BLaER1 treated with 17β-estradiol and CSF1 and Interleukin-3, amounts not matched to agents 10 nM and 100 nM (cell line): ENCODE measurements around the gene KRT86.
"Not testable (repeated sequence)": the region's sequence is repeated elsewhere in the genome, so short reads cannot be mapped to it uniquely, and the experiment has no call there.

ENCODE experiments used
- H3K27ac ChIP-seq, 11 experiments: shearing (Covaris generic); formaldehyde crosslinking; 2 replicates each; pipeline ENCODE4 v1.8.1; 2022
- H3K27me3 ChIP-seq, 11 experiments: shearing (Covaris generic); formaldehyde crosslinking; 2 replicates each; pipeline ENCODE4 v1.8.1; 2022
- H3K36me3 ChIP-seq, 11 experiments: shearing (Covaris generic); formaldehyde crosslinking; 2 replicates each; pipeline ENCODE4 v1.8.1; 2022
- H3K4me1 ChIP-seq, 10 experiments: shearing (Covaris generic); formaldehyde crosslinking; 2 replicates each; pipeline ENCODE4 v1.8.1; 2022
- H3K4me2 ChIP-seq, 11 experiments: shearing (Covaris generic); formaldehyde crosslinking; 2 replicates each; pipeline ENCODE4 v1.8.1; 2022
- H3K4me3 ChIP-seq, 10 experiments: shearing (Covaris generic); formaldehyde crosslinking; 2 replicates each; pipeline ENCODE4 v1.8.1; 2022
- H3K9ac ChIP-seq, 11 experiments: shearing (Covaris generic); formaldehyde crosslinking; 2 replicates each; pipeline ENCODE4 v1.8.1; 2022
- H3K9me3 ChIP-seq, 11 experiments: shearing (Covaris generic); formaldehyde crosslinking; replicated peaks in 1 of 11; 2 replicates each; pipeline ENCODE4 v1.8.1; 2022
- H4K20me1 ChIP-seq, 11 experiments: shearing (Covaris generic); formaldehyde crosslinking; 2 replicates each; pipeline ENCODE4 v1.8.1; 2022
- Cebpa-rat ChIP-seq, 11 experiments: shearing (Covaris generic); IDR thresholded peaks; 2 replicates each; pipeline ENCODE4 v1.8.1; 2022

Gene KRT86

GRCh38 chr12:52313926-52314325 lies 39.5 kb downstream of the KRT86 start:
- no peak overlapping the region for H3K9ac ChIP-seq
- H3K4me3 ChIP-seq = no peak overlapping the region
- no peaks in the 10 kb centered on the region for H3K36me3 ChIP-seq
- H3K4me1 ChIP-seq = 0 out of 20 replicates have a peak, but pooled peaks cover 0 to 2% (median 0%) of the 10 kb centered on the region in 10 experiments
- no peaks in the 10 kb centered on the region for H4K20me1 ChIP-seq
- H3K27ac ChIP-seq = no peak overlapping the region
- no peak overlapping the region for H3K4me2 ChIP-seq
- H3K27me3 ChIP-seq = peaks cover 13 to 22% (median 17%) of the 10 kb centered on the region in 11 experiments
- TF ChIP-seq Cebpa-rat (IDR thresholded peaks at IDR 0.05) = no peak
- H3K9me3 ChIP-seq = no peaks in the 10 kb centered on the region

DNA sequence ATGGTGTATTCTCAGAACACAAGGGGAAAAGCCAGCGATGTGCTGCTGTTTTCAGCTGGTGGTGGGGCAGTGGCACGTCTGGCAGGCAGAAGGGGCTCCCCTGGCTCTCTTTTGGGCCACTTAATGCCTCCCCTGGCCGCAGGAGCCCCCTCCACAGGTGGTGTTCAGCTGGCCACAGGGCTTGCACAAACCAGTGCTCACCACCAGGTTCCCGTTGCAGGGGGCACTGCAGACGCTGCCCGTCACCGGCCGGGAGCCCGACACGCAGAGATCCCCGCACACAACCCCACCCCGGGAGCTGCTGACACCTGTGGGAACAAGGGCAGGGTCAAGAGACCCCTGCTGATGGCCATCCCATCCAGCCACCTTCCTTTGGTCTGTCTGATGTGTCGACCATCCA lies 40.1 kb downstream of the KRT86 start:
- no peaks in the 10 kb centered on the region for H3K36me3 ChIP-seq
- H3K27me3 ChIP-seq = peaks cover 7 to 16% (median 11%) of the 10 kb centered on the region in 11 experiments
- no peaks in the 10 kb centered on the region for H4K20me1 ChIP-seq
- H3K4me1 ChIP-seq = 0 out of 20 replicates have a peak, but pooled peaks cover 0 to 5% (median 0%) of the 10 kb centered on the region in 10 experiments
- H3K9ac ChIP-seq = no peak overlapping the region
- no peak overlapping the region for H3K4me3 ChIP-seq
- no peaks in the 10 kb centered on the region for H3K9me3 ChIP-seq
- H3K27ac ChIP-seq = no peak overlapping the region
- TF ChIP-seq Cebpa-rat (IDR thresholded peaks at IDR 0.05) = no peak
- H3K4me2 ChIP-seq = no peak overlapping the region

DNA sequence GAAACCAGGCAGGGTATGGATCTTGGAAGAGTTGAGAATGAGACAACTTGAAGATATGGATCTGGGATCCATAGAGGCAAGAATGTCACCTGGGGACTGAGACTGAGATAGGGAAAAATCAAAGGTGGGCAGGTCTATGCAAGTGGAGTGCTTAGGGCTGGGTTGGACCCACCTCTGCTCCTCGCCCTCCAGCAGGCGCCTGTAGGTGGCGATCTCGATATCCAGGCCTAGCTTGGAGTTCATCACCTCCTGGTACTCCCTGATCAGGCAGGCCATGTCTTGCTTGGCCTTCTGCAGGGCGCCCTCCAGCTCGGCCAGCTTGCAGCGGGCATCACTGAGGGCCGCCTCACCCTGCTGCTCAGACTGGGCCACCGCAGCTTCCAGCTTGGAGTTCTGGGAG lies 41.3 kb downstream of the KRT86 start:
- H3K27me3 ChIP-seq, H3K4me2 ChIP-seq, H4K20me1 ChIP-seq, H3K4me3 ChIP-seq, H3K27ac ChIP-seq, H3K9ac ChIP-seq, H3K36me3 ChIP-seq, H3K9me3 ChIP-seq, H3K4me1 ChIP-seq: not testable (repeated sequence)

GRCh38 chr12:52316290-52316689 lies 41.8 kb downstream of the KRT86 start:
- Histone ChIP-seq H3K9me3 (no peaks in the 10 kb centered on the region), H3K4me3 (no peak overlapping the region), H3K27me3 (no peaks in the 10 kb centered on the region; a peak in 1 of 22 replicates), H4K20me1 (no peaks in the 10 kb centered on the region), H3K4me2 (no peak overlapping the region), H3K36me3 (no peaks in the 10 kb centered on the region), H3K4me1 (0 out of 20 replicates have a peak, but pooled peaks cover 0 to 5% (median 0%) of the 10 kb centered on the region in 10 experiments), H3K27ac (no peak overlapping the region), H3K9ac (no peak overlapping the region)
- TF ChIP-seq Cebpa-rat (IDR thresholded peaks at IDR 0.05) = no peak

DNA sequence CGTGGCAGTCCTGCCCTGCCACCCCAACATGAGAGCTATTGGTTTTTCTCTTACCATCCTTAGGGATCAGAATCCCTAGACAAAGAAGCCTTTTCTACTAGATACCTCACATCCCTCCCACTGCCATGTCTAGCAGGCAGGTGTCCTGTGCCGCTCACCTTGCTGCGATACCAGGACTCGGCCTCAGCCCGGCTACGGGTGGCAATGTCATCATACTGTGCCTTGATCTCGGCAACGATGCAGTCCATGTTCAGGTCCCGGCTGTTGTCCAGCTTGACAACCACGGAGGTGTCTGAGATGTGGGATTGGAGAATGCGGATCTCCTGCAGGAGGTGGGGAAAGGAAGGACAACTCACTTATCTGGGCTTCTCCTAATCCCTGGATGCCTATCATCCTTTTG lies 42.3 kb downstream of the KRT86 start:
- no peak overlapping the region for H3K9ac ChIP-seq
- no peak overlapping the region for H3K27ac ChIP-seq
- TF ChIP-seq Cebpa-rat (IDR thresholded peaks at IDR 0.05) = no peak
- no peaks in the 10 kb centered on the region for H4K20me1 ChIP-seq
- H3K4me1 ChIP-seq = 0 out of 20 replicates have a peak, but pooled peaks cover 0 to 5% (median 0%) of the 10 kb centered on the region in 10 experiments
- H3K9me3 ChIP-seq = no peaks in the 10 kb centered on the region
- H3K4me2 ChIP-seq = no peak overlapping the region
- H3K4me3 ChIP-seq = no peak overlapping the region
- H3K36me3 ChIP-seq = no peaks in the 10 kb centered on the region
- H3K27me3 ChIP-seq = no peaks in the 10 kb centered on the region

DNA sequence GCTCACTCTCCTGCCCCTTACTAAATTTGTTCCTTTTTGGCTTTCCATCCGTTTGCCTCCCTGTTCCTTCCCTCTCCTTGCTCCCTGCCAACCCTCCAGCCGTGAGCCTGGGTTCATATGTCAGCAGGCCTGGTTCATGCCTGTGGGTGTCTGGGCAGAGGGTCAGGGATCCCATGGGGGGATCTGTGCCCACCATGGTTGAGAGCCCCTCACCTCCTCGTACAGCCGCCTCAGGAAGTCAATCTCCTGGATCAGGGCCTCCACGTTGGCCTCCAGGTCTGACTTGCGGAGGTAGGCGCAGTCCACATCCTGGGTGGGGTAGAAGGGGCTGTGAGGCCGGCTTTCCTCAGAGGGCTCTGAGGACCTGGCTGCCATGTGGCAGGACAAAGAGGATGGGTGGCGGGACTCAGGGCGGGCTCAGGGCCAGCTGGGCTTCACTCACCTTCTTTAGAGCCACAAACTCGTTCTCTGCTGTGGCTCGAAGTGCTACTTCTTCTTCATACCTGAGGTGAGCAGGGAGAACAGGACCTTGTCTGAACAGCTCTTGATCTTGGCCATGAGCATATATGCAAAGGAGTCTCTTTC lies 43.1 kb downstream of the KRT86 start:
- TF ChIP-seq Cebpa-rat (IDR thresholded peaks at IDR 0.05) = no peak
- Histone ChIP-seq H3K27ac (no peak overlapping the region), H3K4me3 (no peak overlapping the region), H3K4me2 (no peak overlapping the region), H3K4me1 (0 out of 20 replicates have a peak, but pooled peaks cover 0 to 5% (median 0%) of the 10 kb centered on the region in 10 experiments), H3K27me3 (no peaks in the 10 kb centered on the region), H4K20me1 (no peaks in the 10 kb centered on the region), H3K9me3 (no peaks in the 10 kb centered on the region), H3K36me3 (no peaks in the 10 kb centered on the region), H3K9ac (no peak overlapping the region)

DNA sequence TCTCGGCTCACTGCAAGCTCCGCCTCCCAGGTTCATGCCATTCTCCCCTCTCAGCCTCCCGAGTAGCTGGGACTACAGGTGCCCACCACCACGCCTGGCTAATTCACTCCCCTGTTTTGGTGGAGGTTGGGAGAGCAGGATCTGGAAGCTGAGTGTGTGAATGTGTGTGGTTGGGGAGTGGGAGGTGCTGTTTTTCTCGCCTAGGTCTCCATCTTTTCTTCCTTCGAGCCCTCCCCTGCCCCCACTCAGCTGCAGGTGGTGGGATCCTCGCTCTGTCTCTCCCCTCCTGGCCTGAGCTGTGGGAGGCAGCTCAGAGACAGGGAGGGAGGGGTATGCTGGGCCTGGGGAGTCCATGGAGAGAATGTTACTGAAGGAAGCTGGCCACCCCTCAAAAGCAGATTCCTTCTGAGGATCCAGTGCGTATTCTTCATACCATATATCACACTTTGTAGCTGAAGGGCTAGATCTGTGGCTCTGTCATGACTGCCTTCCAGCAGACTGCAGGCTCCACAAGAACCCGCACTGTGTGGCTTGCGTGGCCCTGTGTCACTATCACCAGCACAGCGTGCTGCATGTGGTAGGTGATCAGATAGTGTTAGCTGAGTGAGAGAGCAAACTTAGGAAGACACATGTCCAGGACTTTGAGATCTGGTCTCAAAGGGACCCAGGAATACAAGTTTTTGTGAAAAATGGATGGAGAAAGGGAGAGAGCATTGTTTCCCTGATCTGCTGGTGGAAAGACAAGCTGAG lies 44.0 kb downstream of the KRT86 start:
- H3K27me3 ChIP-seq = no peaks in the 10 kb centered on the region
- TF ChIP-seq Cebpa-rat (IDR thresholded peaks at IDR 0.05) = no peak

GRCh38 chr12:52319097-52319496 lies 44.7 kb downstream of the KRT86 start:
- H3K4me3 ChIP-seq = no peak overlapping the region
- no peaks in the 10 kb centered on the region for H3K27me3 ChIP-seq
- no peak for TF ChIP-seq Cebpa-rat (IDR thresholded peaks at IDR 0.05)
- H3K36me3 ChIP-seq = no peaks in the 10 kb centered on the region
- H4K20me1 ChIP-seq = no peaks in the 10 kb centered on the region
- no peak overlapping the region for H3K27ac ChIP-seq
- no peak overlapping the region for H3K9ac ChIP-seq
- no peak overlapping the region for H3K4me2 ChIP-seq
- peaks cover 0 to 5% (median 0%) of the 10 kb centered on the region in 10 experiments; a peak in 1 of 20 replicates for H3K4me1 ChIP-seq
- no peaks in the 10 kb centered on the region for H3K9me3 ChIP-seq

More for the DNA sequence above, 44.0 kb downstream of the KRT86 start:
- Histone ChIP-seq H4K20me1 (no peaks in the 10 kb centered on the region), H3K9me3 (no peaks in the 10 kb centered on the region), H3K36me3 (no peaks in the 10 kb centered on the region), H3K9ac (no peak overlapping the region), H3K4me1 (0 out of 20 replicates have a peak, but pooled peaks cover 0 to 5% (median 0%) of the 10 kb centered on the region in 10 experiments), H3K27ac (no peak overlapping the region), H3K4me3 (no peak overlapping the region), H3K4me2 (no peak overlapping the region)

- Histone ChIP-seq H3K9me3 (no peaks in the 10 kb centered on the region), H3K4me1 (peaks cover 0 to 5% (median 0%) of the 10 kb centered on the region in 10 experiments; a peak in 1 of 20 replicates), H3K27me3 (no peaks in the 10 kb centered on the region), H3K4me2 (no peak within 1 kb of the TSS), H3K4me3 (no peak within 1 kb of the TSS), H3K36me3 (no peaks in the 10 kb centered on the region), H3K27ac (no peak within 1 kb of the TSS), H3K9ac (no peak within 1 kb of the TSS), H4K20me1 (no peaks in the 10 kb centered on the region)
- TF ChIP-seq Cebpa-rat (IDR thresholded peaks at IDR 0.05) = no peak
These were observed 46.4 kb downstream of the KRT86 start, which contains the start of gene KRT83 for GRCh38 chr12:52320784-52321400. TSS of gene KRT83 (minus strand) at chr12:52321398. CDS start at chr12:52321335, 63 bp downstream.
